Colon (tissue), 2 donors: ENCODE results near the gene HPCAL1.
"Not testable (repeated sequence)": the region's sequence is repeated elsewhere in the genome, so short reads cannot be mapped to it uniquely, and the experiment has no call there.

ENCODE experiments used
- FAIRE-seq: peaks from 2 replicates; lab custom pipeline; 2012; peaks lifted over from hg19 to GRCh38; lab: Jason Lieb, UNC
- donor health status: control.
- donor health status: control.

The HPCAL1 gene

DNA sequence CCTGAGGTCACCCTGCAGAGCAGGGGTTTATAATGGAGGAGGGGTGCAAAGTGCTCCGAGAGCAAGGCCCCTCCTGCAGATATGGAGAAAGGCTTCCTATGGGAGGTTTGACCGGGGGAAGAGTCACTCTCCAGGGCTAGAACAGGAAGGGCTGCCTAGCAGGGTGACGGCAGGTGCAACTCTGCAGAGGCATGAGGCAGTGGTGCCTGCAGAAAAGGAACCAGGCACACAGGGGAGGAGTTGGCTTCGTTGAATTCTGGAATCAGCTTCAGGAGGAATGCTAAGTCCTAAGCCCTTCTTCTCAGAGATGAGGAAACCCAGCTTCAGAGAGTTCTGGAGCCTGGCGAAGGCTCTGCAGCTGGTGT is 17.5 kb upstream of the HPCAL1 start:
- no peak for FAIRE-seq

DNA sequence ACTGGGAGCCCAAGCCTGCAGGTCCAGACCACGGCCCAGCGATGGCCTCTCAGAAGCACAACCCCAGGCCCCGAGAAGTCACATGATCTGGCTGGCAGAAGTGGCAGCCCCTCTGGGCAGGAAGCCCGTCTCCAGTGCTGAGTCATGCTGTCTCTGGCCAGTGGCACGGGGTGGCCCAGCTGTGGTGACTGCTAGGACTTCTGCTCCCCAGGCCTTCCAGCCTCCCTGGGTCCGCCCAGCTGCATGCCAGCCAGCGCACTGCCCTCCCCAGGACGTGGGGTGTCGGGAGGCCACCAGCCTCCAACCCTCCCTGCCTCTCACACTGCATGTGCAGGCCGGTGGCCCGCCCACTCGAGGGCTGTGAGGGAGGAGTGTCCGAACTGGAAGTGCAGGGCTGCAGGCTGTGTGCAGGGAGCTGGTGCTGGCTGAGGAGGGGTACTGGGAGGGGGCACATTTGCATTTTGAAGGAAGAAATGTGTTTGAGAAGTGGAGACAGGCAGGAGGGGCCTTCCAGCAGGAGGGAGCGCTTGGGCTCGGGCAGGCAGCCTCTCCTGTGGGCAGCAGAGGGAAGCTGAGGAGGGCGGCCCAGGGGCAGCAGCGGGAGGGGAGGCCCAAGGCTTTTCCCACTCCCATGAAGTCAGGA is 17.0 kb upstream of the HPCAL1 start:
- FAIRE-seq, result no peak

DNA sequence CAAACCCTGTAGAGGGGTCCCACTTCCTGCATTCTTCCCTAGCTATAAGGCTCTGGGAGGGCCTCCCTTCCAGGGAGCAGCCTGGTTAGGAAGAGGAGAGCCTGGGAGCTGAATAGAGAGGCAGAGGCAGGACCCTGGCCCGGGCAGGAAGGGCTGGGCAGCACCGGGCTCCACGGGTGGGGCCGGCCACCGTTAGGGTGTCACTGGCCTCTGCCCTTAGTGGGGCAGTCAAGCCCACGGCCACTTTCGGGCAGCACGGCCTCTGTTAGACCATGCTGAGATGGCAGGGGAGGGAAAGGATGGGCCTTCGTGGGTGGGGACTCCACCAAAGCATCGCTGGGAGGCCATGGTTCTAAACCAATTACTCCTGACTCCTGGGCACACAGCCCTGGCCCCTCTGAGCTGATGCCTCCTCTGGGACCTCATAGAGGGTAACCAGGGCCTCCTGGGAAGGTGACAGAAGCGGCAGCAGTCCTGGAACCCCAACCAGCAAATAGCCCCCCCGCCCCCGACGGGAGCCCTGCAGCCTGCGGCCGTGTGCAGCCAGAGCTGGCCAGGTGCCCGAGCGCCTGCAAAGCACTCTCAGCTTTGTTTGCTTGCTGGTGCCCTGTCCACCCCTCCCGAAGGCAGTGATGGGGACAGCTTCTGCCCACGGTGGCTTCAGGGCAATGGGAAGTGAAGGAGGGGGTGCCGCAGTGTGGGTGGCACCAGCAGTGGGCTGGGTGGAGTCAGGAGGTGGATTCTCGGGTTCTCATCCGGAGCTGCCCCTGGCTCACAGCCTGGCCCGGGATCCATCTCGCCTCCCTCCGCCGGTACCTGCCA is 16.3 kb upstream of the HPCAL1 start:
- FAIRE-seq, result no peak

DNA sequence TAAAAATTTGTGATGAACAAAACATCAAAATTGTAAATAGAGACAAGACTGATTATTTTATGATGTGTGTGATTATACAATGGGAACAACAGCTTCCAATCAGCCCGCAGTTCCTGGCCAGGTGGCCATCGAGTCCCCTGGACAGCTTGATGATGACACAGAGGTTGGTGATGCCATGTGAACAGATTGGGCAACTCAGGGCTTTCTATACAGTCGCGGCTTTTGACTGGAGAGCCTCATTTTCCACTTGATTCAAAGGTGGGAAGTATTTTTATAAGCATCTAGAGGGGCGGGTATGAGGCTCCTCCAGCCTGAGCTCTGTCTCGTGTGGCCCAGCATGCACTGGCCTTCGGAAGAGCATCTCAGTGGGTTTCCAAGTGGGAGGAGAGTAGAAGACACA is 14.9 kb upstream of the HPCAL1 start:
- FAIRE-seq, result no peak

DNA sequence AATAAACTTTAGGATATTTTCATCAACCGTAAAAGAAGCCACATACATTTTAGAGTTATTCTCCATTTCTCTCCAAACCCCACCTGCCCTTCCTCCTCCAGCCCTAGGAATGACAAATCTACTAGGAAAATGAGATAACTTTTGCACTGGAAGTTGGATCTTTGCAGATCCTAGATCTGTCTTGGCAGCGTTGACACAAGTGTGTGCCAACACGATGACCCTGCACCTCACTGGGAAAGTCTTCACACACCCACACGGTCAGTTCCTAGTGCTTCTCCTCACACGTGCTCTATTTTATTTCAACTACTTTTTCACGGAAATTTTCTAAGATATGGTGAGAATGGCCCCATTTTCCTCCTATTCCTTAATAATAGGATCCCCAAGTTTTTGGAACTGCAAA is 14.1 kb upstream of the HPCAL1 start:
- no peak for FAIRE-seq

DNA sequence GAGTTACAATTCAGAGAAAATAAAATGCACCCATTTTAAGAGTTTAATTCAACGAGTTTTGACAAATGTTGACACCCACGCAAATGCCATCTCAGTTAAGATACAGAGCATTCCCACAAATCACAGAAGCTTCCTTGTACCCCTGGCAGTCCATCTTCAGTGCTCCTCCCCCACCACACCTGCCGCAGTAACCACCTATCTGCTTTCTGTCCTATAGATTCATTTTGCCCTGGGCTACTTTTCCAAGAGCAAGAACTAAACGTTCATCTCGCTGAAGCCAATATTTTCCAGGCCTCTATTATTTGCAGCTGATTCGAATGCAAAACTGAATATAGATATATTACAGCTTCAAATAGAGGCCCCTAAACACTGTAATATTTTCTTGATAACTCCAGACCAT is 13.4 kb upstream of the HPCAL1 start:
- FAIRE-seq, result no peak

DNA sequence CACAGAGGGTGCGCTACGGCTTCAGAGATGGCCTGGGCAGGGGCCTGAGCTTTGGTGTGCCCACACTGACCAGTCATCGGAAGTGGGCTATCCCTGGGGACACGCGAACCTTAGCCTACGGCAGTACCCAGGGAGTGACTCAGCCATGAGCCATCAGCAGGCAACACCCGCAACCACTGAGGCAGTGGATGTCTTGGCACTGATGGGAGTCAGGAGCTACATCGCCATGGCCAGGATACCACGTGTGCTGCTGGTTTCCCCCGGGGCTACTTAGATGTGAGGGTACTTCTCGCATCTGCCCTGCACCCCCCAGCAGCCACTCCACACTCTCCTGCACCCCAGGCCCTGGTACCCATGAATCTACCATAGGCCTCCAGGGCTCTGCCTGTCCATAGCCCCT is 12.8 kb upstream of the HPCAL1 start:
- no peak for FAIRE-seq

DNA sequence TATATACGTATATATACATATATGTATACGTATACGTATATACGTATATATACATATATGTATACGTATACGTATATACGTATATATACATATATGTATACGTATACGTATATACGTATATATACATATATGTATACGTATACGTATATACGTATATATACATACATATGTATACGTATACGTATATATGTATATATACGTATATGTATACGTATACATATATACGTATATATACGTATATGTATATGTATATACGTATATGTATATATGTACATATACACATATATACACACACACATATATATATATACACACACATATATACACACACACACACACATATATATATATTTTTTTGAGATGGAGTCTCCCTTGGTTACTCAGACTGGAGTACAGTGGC is 11.3 kb upstream of the HPCAL1 start:
- peak; percentile 99 for FAIRE-seq

DNA sequence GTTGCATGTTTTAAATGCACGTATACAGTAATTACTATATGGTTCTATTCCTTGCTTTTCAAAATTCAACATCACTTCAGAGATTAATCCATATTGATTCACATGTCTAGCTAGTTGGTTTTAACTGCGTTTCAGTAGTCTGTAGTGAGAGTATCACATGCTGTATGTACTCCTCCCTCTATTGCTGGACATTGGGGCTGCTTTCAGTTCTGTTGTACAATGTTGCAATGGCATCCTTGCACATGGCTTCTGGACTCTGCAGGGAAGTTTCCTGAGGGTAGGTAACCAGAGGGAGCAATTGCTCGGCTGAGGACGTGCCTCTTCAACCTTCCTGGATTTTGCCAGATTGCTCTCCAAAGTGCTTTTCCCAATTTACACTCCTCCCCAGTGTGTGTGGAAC is 10.7 kb upstream of the HPCAL1 start:
- FAIRE-seq, result no peak

DNA sequence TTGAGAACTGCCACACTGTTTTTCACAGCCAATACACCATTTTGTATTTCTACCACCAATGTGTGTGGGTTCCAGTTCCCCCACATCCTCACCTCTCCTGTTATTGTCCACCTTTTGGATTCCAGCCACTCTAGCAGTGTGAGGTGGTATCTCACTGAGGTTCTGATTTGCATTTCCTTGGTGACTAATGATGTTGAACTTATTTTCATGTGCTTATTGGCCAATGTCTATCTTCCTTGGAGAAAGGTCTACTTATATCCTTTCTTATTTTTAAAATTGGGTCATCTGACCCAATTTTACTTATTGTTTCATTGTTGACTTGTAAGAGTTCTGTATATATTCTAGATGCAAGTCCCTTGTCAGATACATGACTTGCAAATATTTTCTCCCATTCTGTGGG is 9.1 kb upstream of the HPCAL1 start:
- no peak for FAIRE-seq

DNA sequence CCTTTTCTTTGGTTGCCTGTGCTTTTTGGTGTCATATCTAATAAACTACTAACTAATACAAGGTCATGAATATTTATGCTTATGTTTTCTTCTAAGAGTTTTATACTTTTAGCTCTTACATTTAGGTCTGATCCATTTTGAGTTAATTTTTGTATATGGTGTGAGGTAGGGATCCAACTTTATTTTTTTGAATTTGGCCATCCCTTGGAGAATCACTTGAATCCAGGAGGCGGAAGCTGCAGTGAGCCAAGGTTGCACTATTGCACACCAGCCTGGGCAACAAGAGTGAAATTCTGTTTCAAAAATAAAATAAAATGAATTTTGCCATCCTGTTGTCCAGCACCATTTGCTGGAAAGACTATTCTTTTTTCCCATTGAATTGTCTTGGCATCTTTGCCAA is 8.6 kb upstream of the HPCAL1 start:
- FAIRE-seq, result no peak

DNA sequence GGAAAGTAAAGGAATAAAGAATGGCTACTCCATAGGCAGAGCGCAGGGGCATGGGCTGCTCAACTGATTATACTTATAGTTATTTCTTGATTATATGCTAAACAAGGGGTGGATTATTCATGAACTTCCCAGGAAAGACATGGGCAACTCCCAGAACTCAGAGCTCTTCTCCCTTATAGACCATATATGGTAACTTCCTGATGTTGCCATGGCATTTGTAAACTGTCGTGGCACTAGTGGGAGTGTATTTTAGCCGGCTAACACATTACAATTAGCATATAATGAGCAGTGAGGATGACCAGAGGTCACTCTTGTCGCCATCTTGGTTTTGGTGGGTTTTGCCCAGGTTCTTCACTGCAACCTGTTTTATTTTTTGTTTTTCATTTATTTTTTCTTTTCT is 7.1 kb upstream of the HPCAL1 start:
- not testable (repeated sequence) for FAIRE-seq

DNA sequence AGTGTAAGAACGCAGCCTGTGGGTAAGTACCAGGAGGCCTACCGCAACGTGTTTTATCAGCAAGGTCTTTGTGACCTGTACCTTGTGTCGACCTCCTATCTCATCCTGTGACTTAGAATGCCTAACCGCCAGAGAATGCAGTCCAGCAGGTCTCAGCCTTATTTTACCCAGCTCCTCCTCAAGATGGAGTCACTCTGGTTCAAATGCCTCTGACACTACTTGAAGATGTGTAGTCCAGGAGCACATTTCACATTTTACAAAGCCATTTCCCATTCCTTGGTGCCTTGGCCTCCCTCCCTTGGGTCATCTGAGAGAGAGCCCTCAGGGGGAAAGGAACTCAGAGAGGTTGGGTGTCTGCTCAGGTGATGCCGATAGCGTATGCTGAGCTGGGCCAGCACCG is 6.6 kb upstream of the HPCAL1 start:
- FAIRE-seq, result no peak

DNA sequence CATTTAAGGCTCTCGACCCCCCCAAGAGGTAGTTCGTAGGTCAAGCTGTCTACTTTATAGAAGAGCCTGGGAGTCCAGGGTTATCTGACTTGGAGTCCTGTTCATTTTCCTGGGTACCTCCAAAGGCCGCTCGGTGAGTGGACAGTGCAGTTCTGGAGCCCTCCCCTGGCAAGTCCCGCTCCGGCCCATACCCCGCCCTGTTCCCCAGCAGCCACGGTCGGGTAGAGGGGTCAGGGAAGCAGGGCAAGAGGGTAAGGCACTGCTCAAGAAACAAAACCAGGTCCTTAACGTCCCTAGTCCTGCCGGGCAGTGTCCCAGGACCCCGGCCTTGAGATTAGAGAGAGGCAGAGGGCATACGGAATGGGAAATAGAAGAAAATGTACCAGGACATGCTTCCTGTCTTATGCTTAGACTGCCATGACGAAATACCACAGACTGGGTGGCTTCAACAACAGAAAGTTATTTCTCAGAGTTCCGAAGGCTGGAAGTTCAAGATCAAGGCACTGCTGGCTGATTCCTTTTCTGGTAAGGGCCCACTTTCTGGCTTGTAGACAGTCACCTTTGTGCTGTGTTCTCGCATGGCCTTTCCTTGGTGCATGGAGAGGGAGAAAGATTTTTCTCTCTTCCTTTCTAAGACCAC is 5.4 kb upstream of the HPCAL1 start:
- no peak for FAIRE-seq

DNA sequence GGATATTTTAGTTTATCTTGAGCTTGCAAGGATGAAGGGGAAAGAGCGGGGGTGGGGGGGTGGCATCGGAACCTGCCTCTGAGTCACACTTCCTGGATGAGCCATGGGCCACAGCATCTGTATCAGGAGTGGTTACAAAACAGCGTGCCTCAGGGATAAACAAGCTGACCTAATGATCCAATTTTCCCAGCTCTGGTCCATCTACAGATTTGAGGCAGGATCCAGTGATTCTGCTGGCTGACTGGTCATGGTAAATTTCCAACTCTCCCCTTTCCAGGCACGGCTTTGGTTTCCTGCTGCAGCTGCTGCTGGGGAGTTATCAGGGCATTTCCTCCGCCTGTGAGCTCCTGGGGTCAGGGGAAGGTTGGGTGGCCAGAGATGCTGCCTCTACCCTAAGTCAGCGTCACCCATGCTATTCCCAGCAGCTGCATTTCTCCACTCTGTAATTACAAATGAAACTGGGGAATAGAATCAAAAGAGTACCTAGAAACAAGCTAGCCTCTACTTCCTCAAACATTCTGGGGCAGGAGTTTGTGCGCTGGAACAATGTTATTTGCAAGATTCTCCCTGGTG is 4.7 kb upstream of the HPCAL1 start:
- no peak for FAIRE-seq

DNA sequence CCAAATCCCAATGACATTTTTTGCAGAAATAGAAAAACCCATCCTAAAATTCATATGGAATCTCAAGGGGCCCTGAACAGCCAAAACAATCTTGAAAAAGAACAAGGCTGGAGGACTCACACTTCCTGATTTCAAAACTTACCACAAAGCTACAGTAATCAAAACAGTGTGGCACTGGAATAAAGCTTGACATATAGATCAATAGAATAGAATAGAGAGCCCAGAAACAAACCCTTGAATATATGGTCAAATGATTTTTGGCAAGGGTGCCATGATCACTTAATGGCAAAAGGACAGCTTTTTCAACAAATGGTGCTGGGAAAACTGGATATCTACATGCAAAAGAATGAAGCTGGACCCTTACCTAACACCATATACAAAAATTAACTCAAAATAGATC is 3.9 kb upstream of the HPCAL1 start:
- not testable (repeated sequence) for FAIRE-seq

DNA sequence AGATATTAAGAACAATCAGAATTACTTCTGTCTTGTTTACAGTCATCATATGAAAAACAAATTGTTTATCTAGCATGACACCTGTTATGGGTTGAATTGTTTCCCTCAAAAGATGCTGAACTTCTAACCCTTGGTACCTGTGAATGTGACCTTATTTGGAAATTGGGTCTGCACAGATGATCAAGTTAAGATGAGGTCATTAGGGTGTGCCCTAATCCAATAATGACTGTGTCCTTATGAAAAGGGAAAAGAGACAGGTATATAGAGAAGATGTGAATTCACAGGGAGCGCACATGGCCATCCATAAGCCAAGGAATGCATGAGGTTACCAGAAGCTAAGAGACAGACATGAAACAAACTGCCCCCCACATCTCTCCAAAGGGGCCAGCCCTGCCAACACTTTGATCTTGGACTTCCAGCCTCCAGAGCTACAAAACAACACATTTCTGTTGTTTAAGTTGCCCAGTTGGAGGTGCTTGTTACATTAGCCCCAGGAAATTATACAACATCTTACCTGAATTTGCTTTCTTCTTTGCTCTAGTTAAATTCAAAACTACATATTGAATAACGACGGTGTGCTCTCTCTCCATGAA is 2.3 kb upstream of the HPCAL1 start:
- FAIRE-seq, result no peak

DNA sequence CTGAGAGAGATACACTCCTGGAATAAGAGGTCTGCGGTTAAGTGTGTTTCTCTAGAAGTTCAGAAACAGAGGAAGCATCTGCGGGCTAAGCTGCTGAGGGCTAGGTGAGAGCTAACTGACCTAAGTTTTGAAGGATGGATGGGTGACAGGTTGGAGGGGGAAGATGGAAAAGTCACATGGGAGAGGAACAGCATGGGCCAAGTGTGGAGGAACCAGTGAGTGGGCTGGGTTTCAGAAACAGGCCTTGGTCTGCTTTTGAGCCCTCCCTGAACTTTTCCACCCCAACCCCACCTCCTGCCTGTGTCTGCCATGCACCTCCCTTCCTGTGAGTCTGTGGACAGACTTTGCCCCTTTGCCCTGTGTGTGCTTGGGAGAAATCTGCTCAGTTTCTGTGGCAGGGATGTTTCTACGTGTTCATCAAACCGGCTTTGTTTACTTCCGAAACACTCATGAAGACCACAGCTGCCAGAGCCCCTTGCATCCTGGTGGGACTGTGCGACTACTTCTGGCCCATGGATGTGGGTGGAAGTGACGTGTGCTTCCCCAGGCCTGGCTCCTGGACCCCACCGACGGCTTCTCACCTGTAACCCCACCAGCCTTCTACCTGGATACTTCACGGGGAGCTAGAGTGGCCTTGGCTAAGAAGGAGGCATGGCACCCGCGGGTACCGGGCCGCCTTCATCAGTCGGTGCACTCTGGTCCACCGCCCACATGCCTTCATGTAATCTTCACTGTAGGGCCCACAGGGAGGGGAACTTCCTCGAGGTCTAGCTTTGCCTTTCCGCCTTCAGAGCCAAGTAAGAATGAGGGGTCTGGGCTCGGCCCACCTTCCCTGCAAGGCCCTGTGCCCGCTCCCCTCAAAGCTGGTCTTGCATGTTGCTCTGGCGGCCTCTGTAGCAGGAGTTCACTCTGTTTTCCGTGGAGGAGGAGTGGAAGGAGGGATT is 1.4 kb upstream of the HPCAL1 start:
- FAIRE-seq, result no peak

DNA sequence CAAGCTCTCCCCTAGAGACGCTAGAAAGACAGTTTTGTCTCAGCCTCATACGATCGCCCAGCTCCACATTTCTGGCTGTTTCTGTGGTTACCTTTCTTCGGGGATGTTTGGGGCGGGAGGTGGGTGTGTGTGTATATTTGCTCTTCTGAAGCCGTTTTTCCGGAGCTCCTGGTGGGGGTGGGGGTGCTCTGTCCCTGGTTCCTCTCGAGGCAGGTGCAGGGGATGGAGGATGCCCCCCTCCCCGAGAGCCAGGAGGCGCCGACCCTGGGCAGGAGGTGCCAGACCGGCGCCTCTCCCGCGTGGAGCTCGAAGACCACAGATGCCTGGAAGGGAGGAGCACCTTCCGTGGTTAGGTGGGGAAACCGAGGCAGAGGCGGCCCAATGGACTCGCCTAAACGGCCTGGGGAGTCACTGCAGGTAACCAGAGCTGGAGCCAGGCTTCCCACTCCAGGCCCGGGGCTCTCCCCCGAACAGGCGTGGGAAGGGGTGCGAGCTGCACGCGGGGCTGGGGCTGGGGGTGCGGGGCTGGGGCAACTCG is 694 bp upstream of the HPCAL1 start:
- FAIRE-seq, result no peak

DNA sequence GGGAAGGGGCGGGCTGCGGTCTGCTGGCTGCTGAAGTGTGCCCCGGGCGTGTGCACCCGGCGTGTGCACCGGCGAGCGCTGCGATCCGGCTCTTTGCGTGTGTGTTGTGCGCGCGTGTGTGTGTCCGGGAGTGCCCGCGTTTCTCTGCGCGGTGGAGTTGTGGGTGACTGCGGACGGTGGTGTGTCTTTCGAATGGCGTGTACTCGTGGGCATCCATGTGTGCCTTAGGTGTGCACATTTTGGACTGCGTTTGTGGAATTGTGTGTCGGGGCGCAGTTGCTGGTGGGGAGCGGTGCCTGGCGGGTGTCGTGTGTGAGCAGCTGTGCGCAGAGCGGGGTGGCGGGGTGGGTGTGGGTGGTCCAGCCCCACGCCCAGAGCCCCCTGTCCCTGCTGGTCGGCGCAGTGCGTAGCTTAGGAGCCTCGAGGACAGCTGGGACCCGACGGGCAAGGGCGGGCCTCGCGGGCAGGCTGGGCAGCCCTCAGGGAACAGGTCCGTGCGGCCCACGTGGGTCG is 533 bp downstream of the HPCAL1 start:
- FAIRE-seq, result no peak

DNA sequence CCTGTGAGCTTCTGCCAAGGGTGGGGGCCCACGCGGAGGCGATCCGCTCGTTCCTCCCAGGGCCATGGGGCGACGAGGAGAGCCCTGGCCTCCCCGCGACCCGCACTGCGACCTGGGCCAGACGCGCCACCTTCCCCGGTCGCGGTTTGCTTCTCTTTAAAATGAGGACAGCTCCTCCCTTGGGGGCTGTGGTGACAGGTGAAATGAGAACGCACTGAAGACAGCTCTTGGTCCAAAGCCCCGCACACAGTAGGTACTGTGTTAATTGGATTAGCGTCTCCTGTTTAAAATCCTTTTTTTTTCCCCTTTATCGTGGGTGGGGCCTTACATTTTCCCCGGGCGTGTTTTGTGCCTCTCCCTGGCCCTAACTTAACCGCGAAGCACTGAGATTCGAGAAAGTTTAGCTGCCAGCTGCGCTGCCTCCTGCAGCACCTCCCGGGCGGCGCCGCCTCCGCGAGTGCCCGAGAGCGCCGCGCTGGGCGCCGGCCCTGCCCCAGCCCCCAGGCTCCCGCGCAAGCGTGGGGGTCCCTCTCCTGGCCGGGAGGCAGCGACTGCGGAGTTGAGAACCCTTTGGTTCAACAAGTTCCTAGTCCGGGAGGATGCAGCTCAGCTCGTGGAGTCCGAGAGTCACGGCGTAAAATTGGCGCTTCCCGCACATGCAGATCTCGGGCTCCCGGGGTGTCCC is 1.1 kb downstream of the HPCAL1 start:
- FAIRE-seq, result no peak
